Keratinocyte (primary cell): ENCODE data around the gene SGSM1. TPM values are rescaled to one million over a fixed set of nuclear protein-coding genes. Genes with fewer than 3 reads are reported as not detected.

Source experiments
- DNase-seq: peaks from one replicate; pipeline ENCODE4 v3.0.0-alpha.2; 2011; ENCODE audit warnings: low read depth, missing footprints, low spot score
- FAIRE-seq: peaks from 2 replicates; lab custom pipeline; 2011; peaks lifted over from hg19 to GRCh38; lab: Jason Lieb, UNC
- H2AFZ ChIP-seq: 2 replicates; pipeline ENCODE4 v1.6.0; 2012; ENCODE audit warnings: low read length, control low read depth, inconsistent platforms; ENCODE audit not compliant: control insufficient read depth
- H3K27ac ChIP-seq: 2 replicates; pipeline ENCODE4 v1.5.1; 2011; ENCODE audit warnings: low read length; ENCODE audit not compliant: control insufficient read depth, insufficient read depth
- H3K27me3 ChIP-seq: 3 replicates; pipeline ENCODE4 v1.6.0; 2011; ENCODE audit warnings: low read length; ENCODE audit not compliant: control insufficient read depth, insufficient read depth; ENCODE audit errors: extremely low read depth
- H3K36me3 ChIP-seq, 2 experiments: 2 replicates in 1 of 2; 3 replicates in 1 of 2; pipeline ENCODE4 v1.5.1; 2011; ENCODE audit warnings: low read length in 2 of 2, mild to moderate bottlenecking in 1 of 2; ENCODE audit not compliant: control insufficient read depth in 2 of 2, insufficient read depth in 2 of 2; ENCODE audit errors: extremely low read depth in 1 of 2
- H3K4me1 ChIP-seq: 3 replicates; pipeline ENCODE4 v1.5.1; 2011; ENCODE audit warnings: low read length; ENCODE audit not compliant: control insufficient read depth, insufficient read depth; ENCODE audit errors: extremely low read depth
- H3K4me2 ChIP-seq: 3 replicates; pipeline ENCODE4 v1.6.0; 2011; ENCODE audit warnings: low read depth, low read length; ENCODE audit not compliant: control insufficient read depth, insufficient read depth; ENCODE audit errors: extremely low read depth
- H3K4me3 ChIP-seq, 3 experiments: fragments of 200-600 bp in 1 of 3; sonication (generic) in 1 of 3; 2 replicates in 2 of 3; 3 replicates in 1 of 3; pipeline ENCODE4 v1.5.1; 2011 to 2016; ENCODE audit warnings: low read length in 3 of 3, mild to moderate bottlenecking in 3 of 3, control low read depth in 2 of 3, inconsistent platforms in 1 of 3, low read depth in 1 of 3, mixed read lengths in 1 of 3, mixed run types in 1 of 3, moderate library complexity in 1 of 3; ENCODE audit not compliant: control insufficient read depth in 2 of 3, insufficient read depth in 2 of 3; ENCODE audit errors: extremely low read depth in 1 of 3
- H3K79me2 ChIP-seq: 2 replicates; pipeline ENCODE4 v1.6.0; 2012; ENCODE audit warnings: low read length; ENCODE audit not compliant: control insufficient read depth, insufficient read depth
- H3K9ac ChIP-seq: 3 replicates; pipeline ENCODE4 v1.6.0; 2011; ENCODE audit warnings: low read length; ENCODE audit not compliant: control insufficient read depth, insufficient read depth; ENCODE audit errors: extremely low read depth
- H3K9me1 ChIP-seq: 3 replicates; pipeline ENCODE4 v1.6.0; 2011; ENCODE audit warnings: low read length; ENCODE audit not compliant: control insufficient read depth, insufficient read depth; ENCODE audit errors: extremely low read depth
- H3K9me3 ChIP-seq: 2 replicates; pipeline ENCODE4 v1.5.1; 2012; ENCODE audit warnings: low read depth, low read length; ENCODE audit not compliant: control insufficient read depth
- H4K20me1 ChIP-seq: 3 replicates; pipeline ENCODE4 v1.6.0; 2011; ENCODE audit warnings: low read length; ENCODE audit not compliant: control insufficient read depth, insufficient read depth; ENCODE audit errors: extremely low read depth
- CTCF ChIP-seq, 3 experiments: IDR thresholded peaks in 1 of 3; conservative IDR thresholded peaks in 1 of 3; optimal IDR thresholded peaks in 1 of 3; 2 replicates in 2 of 3; 3 replicates in 1 of 3; pipeline versions ENCODE3 to v1.5.1; 2011; ENCODE audit warnings: low read length in 3 of 3, mild to moderate bottlenecking in 3 of 3, moderate library complexity in 2 of 3, control low read depth in 1 of 3, inconsistent platforms in 1 of 3; ENCODE audit not compliant: insufficient read depth in 2 of 3; ENCODE audit errors: extremely low read depth in 1 of 3
- EZH2 ChIP-seq: IDR thresholded peaks from one replicate; pipeline ENCODE4 v1.6.1; 2012; ENCODE audit warnings: inconsistent platforms, mild to moderate bottlenecking, low read length, moderate library complexity
- dilution Hi-C: fragments of 300-500 bp; cut with MboI; formaldehyde crosslinking; loops from one replicate; pipeline ENCODE4 v1.7.0; 2020; ENCODE audit warnings: low sequenced_read_pairs; ENCODE audit not compliant: extremely low pct_ligation_motif_present
- polyA plus RNA-seq, 5 experiments: library from polyadenylated mRNA; depleted of rRNA in 3 of 5; stranded (reverse) in 3 of 5; stranded (forward) in 1 of 5; unstranded in 1 of 5; fragments of >200 nt; gene quantifications; 1 replicate in 1 of 5; 2 replicates in 3 of 5; 3 replicates in 1 of 5; pipeline versions ENCODE4 v1.2.1 to v1.2.3, GENCODE V29; 2011 to 2012; ENCODE audit warnings: missing spikeins in 2 of 5, low read depth in 1 of 5, low replicate concordance in 1 of 5

The SGSM1 gene
- polyA plus RNA-seq, 1 donor (not counting 4 experiments of a cell fraction or from before 2014, with no cell fraction given): not detected

DNA sequence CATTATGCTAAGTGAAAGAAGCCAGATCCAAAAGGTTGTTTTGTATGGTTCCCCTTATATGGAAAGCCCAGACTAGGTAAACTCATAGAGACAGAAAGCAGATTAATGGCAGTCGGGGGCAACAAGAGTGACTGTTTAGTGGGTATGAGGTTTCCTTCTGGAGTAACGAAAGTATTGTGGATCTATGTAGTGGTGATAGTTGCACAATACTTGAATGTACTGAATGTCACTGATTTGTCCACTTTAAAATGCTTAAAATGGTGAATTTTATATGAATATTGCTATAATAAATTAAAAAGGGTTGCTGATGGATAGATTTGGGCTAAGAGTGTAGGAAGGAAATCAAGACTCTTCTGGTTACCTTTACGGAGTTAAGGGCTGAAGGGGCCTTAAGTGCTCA lies 10.0 kb upstream of the SGSM1 start:
- no peak overlapping the region for H3K4me3 ChIP-seq
- no peaks in the 10 kb centered on the region for H3K9me3 ChIP-seq
- no peak overlapping the region for H2AFZ ChIP-seq
- DNase-seq (no peak), FAIRE-seq (no peak)
- H3K36me3 ChIP-seq: no peaks in the 10 kb centered on the region
- dilution Hi-C loops: no loop called here
- no peak overlapping the region for H3K27ac ChIP-seq
- no peaks in the 10 kb centered on the region for H3K27me3 ChIP-seq
- H3K9me1 ChIP-seq: no peaks in the 10 kb centered on the region
- H3K4me1 ChIP-seq: no peaks in the 10 kb centered on the region
- no peak overlapping the region for H3K4me2 ChIP-seq
- H3K79me2 ChIP-seq: no peaks in the 10 kb centered on the region
- no peak overlapping the region for H3K9ac ChIP-seq
- no peaks in the 10 kb centered on the region for H4K20me1 ChIP-seq
- TF ChIP-seq CTCF (optimal IDR thresholded peaks at IDR 0.05 in 1 of 3, IDR thresholded peaks at IDR 0.05 in 1 of 3, conservative IDR thresholded peaks at IDR 0.05 in 1 of 3; ENCODE audit: extremely low read depth in 1 of 3, insufficient read depth in 2 of 3, low read length in 3 of 3) (no peak), EZH2 (no peak)

DNA sequence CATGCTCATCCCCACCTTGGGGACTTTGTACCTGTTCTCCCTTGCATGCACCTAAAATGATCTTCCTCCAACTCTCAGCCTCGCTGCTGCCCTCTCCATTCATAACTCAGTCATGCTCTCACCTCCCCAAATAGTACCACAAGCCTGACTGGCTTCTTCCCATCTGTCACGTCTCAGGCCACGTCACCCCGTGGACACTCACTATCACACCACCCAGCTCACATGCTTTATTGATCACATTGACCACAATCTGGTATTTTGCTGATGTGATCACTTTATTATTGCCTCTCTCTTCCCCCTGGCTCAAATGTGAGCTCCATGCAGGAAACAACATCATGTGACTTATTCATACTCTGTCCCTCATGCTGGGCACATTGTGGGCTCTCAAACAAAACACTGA lies 9.2 kb upstream of the SGSM1 start:
- Histone ChIP-seq H3K9me3 (no peaks in the 10 kb centered on the region), H2AFZ (no peak overlapping the region), H3K4me2 (no peak overlapping the region), H3K4me3 (no peak overlapping the region), H3K9me1 (no peaks in the 10 kb centered on the region), H4K20me1 (no peaks in the 10 kb centered on the region), H3K36me3 (no peaks in the 10 kb centered on the region), H3K4me1 (no peaks in the 10 kb centered on the region), H3K79me2 (no peaks in the 10 kb centered on the region), H3K9ac (no peak overlapping the region), H3K27me3 (no peaks in the 10 kb centered on the region), H3K27ac (no peak overlapping the region)
- DNase-seq (no peak), FAIRE-seq (no peak)
- TF ChIP-seq CTCF (optimal IDR thresholded peaks at IDR 0.05 in 1 of 3, IDR thresholded peaks at IDR 0.05 in 1 of 3, conservative IDR thresholded peaks at IDR 0.05 in 1 of 3; ENCODE audit: extremely low read depth in 1 of 3, insufficient read depth in 2 of 3, low read length in 3 of 3) (no peak), EZH2 (no peak)
- dilution Hi-C loops: no loop called here
